ENCODE results near the gene SLC35F2. TPM values are rescaled to one million over a fixed set of nuclear protein-coding genes. Genes with fewer than 3 reads are reported as not detected.

The SLC35F2 gene
- polyA plus RNA-seq, 1 experiment = 0.82 TPM

DNA sequence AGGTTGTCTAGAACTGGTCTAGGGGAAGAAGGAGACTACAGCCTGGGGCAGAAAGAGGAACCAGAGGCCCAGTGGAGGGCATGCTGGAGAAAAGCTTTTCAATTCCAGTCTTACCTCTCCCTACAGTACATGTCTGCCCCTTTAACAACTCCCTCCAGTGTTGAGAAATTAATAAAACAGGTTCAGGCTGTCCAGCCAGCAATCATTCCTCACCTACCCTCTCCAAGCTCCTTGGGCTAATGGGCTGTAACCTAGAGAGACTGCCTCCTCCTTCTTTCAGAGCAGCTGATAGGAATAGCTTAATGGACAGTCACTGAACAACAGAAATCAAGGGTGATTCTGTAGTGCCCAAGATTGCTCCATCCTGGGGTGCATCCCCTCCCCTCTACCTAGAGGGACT, 8.8 kb downstream of the SLC35F2 start:
- Histone ChIP-seq H3K36me3 (ENCODE audit: control insufficient read depth, insufficient read depth, low read length) (no peaks in the 10 kb centered on the region), H3K4me3 (ENCODE audit: low read depth, low read length) (no peak overlapping the region), H3K27me3 (ENCODE audit: control insufficient read depth, insufficient read depth, low read length) (no peaks in the 10 kb centered on the region)
- ChIA-PET POLR2A (no interaction called here), CTCF (interaction anchor here (0.6 kb wide), 1 partner anchor 24 kb away, joined by 3 read pairs; no protein-coding TSS in a partner anchor)
- DNase-seq (ENCODE audit: low read depth) = no peak
- TF ChIP-seq, protein P1, sequence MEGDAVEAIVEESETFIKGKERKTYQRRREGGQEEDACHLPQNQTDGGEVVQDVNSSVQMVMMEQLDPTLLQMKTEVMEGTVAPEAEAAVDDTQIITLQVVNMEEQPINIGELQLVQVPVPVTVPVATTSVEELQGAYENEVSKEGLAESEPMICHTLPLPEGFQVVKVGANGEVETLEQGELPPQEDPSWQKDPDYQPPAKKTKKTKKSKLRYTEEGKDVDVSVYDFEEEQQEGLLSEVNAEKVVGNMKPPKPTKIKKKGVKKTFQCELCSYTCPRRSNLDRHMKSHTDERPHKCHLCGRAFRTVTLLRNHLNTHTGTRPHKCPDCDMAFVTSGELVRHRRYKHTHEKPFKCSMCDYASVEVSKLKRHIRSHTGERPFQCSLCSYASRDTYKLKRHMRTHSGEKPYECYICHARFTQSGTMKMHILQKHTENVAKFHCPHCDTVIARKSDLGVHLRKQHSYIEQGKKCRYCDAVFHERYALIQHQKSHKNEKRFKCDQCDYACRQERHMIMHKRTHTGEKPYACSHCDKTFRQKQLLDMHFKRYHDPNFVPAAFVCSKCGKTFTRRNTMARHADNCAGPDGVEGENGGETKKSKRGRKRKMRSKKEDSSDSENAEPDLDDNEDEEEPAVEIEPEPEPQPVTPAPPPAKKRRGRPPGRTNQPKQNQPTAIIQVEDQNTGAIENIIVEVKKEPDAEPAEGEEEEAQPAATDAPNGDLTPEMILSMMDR (IDR thresholded peaks at IDR 0.05; ENCODE audit: insufficient read depth, low read depth, low read length) = no peak

DNA sequence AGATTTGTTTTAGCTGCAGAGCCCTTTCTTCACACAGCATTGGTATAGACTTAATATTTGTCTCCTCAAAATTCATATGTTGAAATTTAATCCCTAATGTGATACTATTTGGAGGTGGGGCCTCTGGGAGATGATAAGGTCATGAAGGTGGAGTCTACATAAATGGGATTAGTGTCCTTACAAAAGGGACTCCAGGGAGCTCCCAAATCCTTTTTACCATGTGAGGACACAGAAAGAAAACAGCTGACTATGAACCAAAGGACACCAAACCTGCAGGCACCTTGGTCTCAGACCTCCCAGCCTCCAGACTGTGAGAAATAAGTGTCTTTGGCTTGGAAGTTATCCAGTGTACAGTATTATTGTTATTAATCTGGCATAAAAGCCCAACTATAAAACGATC, 10.2 kb downstream of the SLC35F2 start:
- ChIA-PET POLR2A (no interaction called here), CTCF (interaction anchor here (1.0 kb wide), 1 partner anchor 28 kb away, joined by 3 read pairs; no protein-coding TSS in a partner anchor)
- H3K4me3 ChIP-seq (ENCODE audit: low read depth, low read length) = no peak overlapping the region
- DNase-seq (ENCODE audit: low read depth) = no peak
- no peaks in the 10 kb centered on the region for H3K36me3 ChIP-seq (ENCODE audit: control insufficient read depth, insufficient read depth, low read length)
- TF ChIP-seq, protein P1 (IDR thresholded peaks at IDR 0.05; ENCODE audit: insufficient read depth, low read depth, low read length) = no peak
- H3K27me3 ChIP-seq (ENCODE audit: control insufficient read depth, insufficient read depth, low read length) = no peaks in the 10 kb centered on the region

DNA sequence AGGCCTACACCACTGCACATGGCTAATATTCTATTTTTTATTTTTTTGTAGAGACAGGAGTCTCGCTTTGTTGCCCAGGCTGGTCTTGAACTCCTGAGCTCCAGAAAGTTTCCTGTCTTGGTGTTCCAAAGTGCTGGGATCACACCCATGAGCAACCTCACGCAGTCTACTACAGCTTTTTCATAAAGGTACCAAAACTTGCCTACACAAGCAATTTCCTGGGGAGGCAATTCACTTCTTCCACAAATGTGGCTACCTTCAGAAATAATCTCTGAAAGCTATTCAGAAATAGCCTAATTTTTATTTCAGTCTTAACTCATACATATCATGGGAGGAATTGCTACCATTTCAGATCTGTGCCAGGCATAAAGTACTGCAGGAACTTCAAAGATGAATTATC, 11.4 kb downstream of the SLC35F2 start:
- DNase-seq (ENCODE audit: low read depth) = no peak
- ChIA-PET POLR2A (no interaction called here), CTCF (interaction anchor here (1.3 kb wide), 1 partner anchor 19 kb away, joined by 3 read pairs; no protein-coding TSS in a partner anchor)
- H3K27me3 ChIP-seq (ENCODE audit: control insufficient read depth, insufficient read depth, low read length) = no peaks in the 10 kb centered on the region
- TF ChIP-seq, protein P1 (IDR thresholded peaks at IDR 0.05; ENCODE audit: insufficient read depth, low read depth, low read length) = no peak
- no peaks in the 10 kb centered on the region for H3K36me3 ChIP-seq (ENCODE audit: control insufficient read depth, insufficient read depth, low read length)
- no peak overlapping the region for H3K4me3 ChIP-seq (ENCODE audit: low read depth, low read length)

DNA sequence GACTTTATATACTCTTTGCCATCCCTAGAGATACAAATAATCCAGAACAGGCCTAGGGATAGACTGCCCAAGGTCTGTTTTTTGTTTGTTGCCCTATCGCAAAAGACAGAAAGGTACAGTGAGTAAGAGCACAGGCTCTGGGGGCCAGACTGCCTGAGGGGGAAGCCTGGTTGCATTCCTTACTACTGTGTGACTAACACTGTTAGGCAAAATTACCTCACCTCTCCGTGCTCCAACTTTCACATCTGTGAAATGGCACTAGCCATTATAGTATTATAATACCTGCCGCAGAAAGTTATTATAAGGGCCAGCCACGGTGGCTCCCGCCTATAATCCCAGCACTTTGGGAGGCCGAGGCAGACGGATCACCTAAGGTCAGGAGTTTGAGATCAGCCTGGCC, 14.5 kb downstream of the SLC35F2 start:
- H3K27me3 ChIP-seq (ENCODE audit: control insufficient read depth, insufficient read depth, low read length) = no peaks in the 10 kb centered on the region
- CTCF ChIA-PET = no interaction called here
- H3K36me3 ChIP-seq (ENCODE audit: control insufficient read depth, insufficient read depth, low read length) = no peaks in the 10 kb centered on the region
- POLR2A ChIA-PET = no interaction called here
- DNase-seq (ENCODE audit: low read depth) = no peak
- TF ChIP-seq, protein P1 (IDR thresholded peaks at IDR 0.05; ENCODE audit: insufficient read depth, low read depth, low read length) = no peak
- no peak overlapping the region for H3K4me3 ChIP-seq (ENCODE audit: low read depth, low read length)

DNA sequence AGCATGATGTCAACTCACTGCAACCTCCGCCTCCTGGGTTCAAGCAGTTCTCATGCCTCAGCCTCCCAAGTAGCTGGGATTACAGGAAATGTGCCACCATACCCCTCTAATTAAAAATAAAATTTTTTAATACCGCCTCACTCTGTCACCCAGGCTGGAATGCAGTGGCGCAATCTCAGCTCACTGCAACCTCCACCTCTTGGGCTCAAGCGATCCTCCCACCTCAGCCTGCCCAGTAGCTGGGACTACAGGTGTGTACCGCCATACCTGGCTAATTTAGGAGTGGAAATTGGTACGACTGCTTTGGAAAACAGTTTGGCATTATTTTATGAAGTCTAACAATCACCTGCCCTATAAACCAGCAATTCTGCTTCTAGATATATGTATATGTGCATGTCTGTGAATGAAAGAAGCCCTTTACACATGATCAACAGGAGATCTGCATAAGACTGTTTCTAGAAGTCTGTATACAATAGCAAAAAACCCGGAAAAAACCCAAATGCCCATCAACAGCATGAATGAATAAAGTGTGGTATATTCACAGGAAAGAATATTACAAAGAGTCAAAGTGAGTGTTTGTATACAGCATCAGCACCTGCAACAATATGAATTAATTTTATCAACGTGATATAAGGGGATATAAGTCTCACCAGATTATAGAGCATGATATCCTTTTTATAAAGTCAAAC, 16.0 kb downstream of the SLC35F2 start:
- ChIA-PET POLR2A (no interaction called here), CTCF (interaction anchor here (1.0 to 1.7 kb wide), 2 partner anchors 12 to 23 kb away, joined by 3 read pairs; no protein-coding TSS in a partner anchor)
- Histone ChIP-seq H3K4me3 (ENCODE audit: low read depth, low read length) (no peak overlapping the region), H3K27me3 (ENCODE audit: control insufficient read depth, insufficient read depth, low read length) (no peaks in the 10 kb centered on the region), H3K36me3 (ENCODE audit: control insufficient read depth, insufficient read depth, low read length) (no peaks in the 10 kb centered on the region)
- no peak for DNase-seq (ENCODE audit: low read depth)
- TF ChIP-seq, protein P1 (IDR thresholded peaks at IDR 0.05; ENCODE audit: insufficient read depth, low read depth, low read length) = no peak

Data from BJ (cell line).